ENCODE results near the gene SMIM41. TPM values are rescaled to one million over a fixed set of nuclear protein-coding genes. Genes with fewer than 3 reads are reported as not detected.

Gene SMIM41
- total RNA-seq, 1 experiment from 2014 or later = not detected

- Mint-ChIP-seq H3K27me3 (ENCODE audit: insufficient read depth, unreplicated experiment) (no peaks in the 10 kb centered on the region), H3K4me3 (ENCODE audit: unreplicated experiment) (no peak overlapping the region), H3K9me3 (ENCODE audit: unreplicated experiment) (no peaks in the 10 kb centered on the region), H3K4me1 (ENCODE audit: low read depth, unreplicated experiment) (no peaks in the 10 kb centered on the region), H3K27ac (ENCODE audit: unreplicated experiment) (no peak overlapping the region), H3K36me3 (ENCODE audit: insufficient read depth, unreplicated experiment) (no peaks in the 10 kb centered on the region)
- ChIA-PET POLR2A (no interaction called here), CTCF (interaction anchor here (1.8 kb wide), 1 partner anchor 102 kb away, joined by 5 read pairs; no protein-coding TSS in a partner anchor)
- Histone ChIP-seq H3K36me3 (ENCODE audit: control insufficient read depth, insufficient read depth, low read length) (no peaks in the 10 kb centered on the region), H3K27me3 (replicated peaks; ENCODE audit: control insufficient read depth, insufficient read depth, low read length) (no peaks in the 10 kb centered on the region), H3K4me1 (no peaks in the 10 kb centered on the region), H3K9me3 (no peaks in the 10 kb centered on the region), H3K4me3 (ENCODE audit: low read depth, low read length) (no peak overlapping the region)
- intact Hi-C loops (cut with micrococcal nuclease; ENCODE audit: unreplicated experiment) = no loop called here
- TF ChIP-seq CTCF (IDR thresholded peaks at IDR 0.05; ENCODE audit: insufficient read depth in 1 of 2, low read depth in 1 of 2, low read length in 1 of 2, severe bottlenecking in 1 of 2, unreplicated experiment in 1 of 2) = no peak
- DNase-seq = no peak
- no TSS peak for BruUV-seq (replicated peaks)
Observed at GRCh38 chr12:52127683-52128450, 48.4 kb downstream of the SMIM41 start.

- H3K27ac Mint-ChIP-seq (ENCODE audit: unreplicated experiment) = no peak overlapping the region
Observed at GRCh38 chr12:52130711-52131110, 51.2 kb downstream of the SMIM41 start.

GRCh38 chr12:52132754-52133161, 53.3 kb downstream of the SMIM41 start:
- Mint-ChIP-seq H3K27me3 (ENCODE audit: insufficient read depth, unreplicated experiment) (no peaks in the 10 kb centered on the region), H3K4me1 (ENCODE audit: low read depth, unreplicated experiment) (no peaks in the 10 kb centered on the region), H3K9me3 (ENCODE audit: unreplicated experiment) (no peaks in the 10 kb centered on the region), H3K27ac (ENCODE audit: unreplicated experiment) (no peak overlapping the region), H3K36me3 (ENCODE audit: insufficient read depth, unreplicated experiment) (no peaks in the 10 kb centered on the region), H3K4me3 (ENCODE audit: unreplicated experiment) (no peak overlapping the region)
- no peaks in the 10 kb centered on the region for H3K27me3 ChIP-seq (replicated peaks; ENCODE audit: control insufficient read depth, insufficient read depth, low read length)
- DNase-seq = no peak
- H3K4me3 ChIP-seq (ENCODE audit: low read depth, low read length) = no peak overlapping the region
- no TSS peak for BruUV-seq (replicated peaks)
- H3K9me3 ChIP-seq = no peaks in the 10 kb centered on the region
- no peaks in the 10 kb centered on the region for H3K4me1 ChIP-seq
- H3K36me3 ChIP-seq (ENCODE audit: control insufficient read depth, insufficient read depth, low read length) = no peaks in the 10 kb centered on the region
- no peak for TF ChIP-seq CTCF (IDR thresholded peaks at IDR 0.05; ENCODE audit: insufficient read depth in 1 of 2, low read depth in 1 of 2, low read length in 1 of 2, severe bottlenecking in 1 of 2, unreplicated experiment in 1 of 2)
- ChIA-PET POLR2A (no interaction called here), CTCF (no interaction called here)
- intact Hi-C loops (cut with micrococcal nuclease; ENCODE audit: unreplicated experiment) = no loop called here

More at GRCh38 chr12:52130711-52131110, 51.2 kb downstream of the SMIM41 start:
- no peak for TF ChIP-seq CTCF (IDR thresholded peaks at IDR 0.05; ENCODE audit: insufficient read depth in 1 of 2, low read depth in 1 of 2, low read length in 1 of 2, severe bottlenecking in 1 of 2, unreplicated experiment in 1 of 2)
- intact Hi-C loops (cut with micrococcal nuclease; ENCODE audit: unreplicated experiment) = no loop called here
- no peak for DNase-seq
- no peaks in the 10 kb centered on the region for H3K27me3 ChIP-seq (replicated peaks; ENCODE audit: control insufficient read depth, insufficient read depth, low read length)
- no peaks in the 10 kb centered on the region for H3K4me1 Mint-ChIP-seq (ENCODE audit: low read depth, unreplicated experiment)
- H3K4me1 ChIP-seq = no peaks in the 10 kb centered on the region
- H3K9me3 ChIP-seq = no peaks in the 10 kb centered on the region
- no TSS peak for BruUV-seq (replicated peaks)
- H3K27me3 Mint-ChIP-seq (ENCODE audit: insufficient read depth, unreplicated experiment) = no peaks in the 10 kb centered on the region
- no peaks in the 10 kb centered on the region for H3K9me3 Mint-ChIP-seq (ENCODE audit: unreplicated experiment)
- ChIA-PET POLR2A (no interaction called here), CTCF (interaction anchor here (0.6 kb wide), 1 partner anchor 239 kb away, joined by 3 read pairs; no protein-coding TSS in a partner anchor)
- H3K4me3 Mint-ChIP-seq (ENCODE audit: unreplicated experiment) = no peak overlapping the region
- no peaks in the 10 kb centered on the region for H3K36me3 Mint-ChIP-seq (ENCODE audit: insufficient read depth, unreplicated experiment)
- no peak overlapping the region for H3K4me3 ChIP-seq (ENCODE audit: low read depth, low read length)
- no peaks in the 10 kb centered on the region for H3K36me3 ChIP-seq (ENCODE audit: control insufficient read depth, insufficient read depth, low read length)
